ENCODE data around the gene AJAP1. TPM values are rescaled to one million over a fixed set of nuclear protein-coding genes. Genes with fewer than 3 reads are reported as not detected.

AJAP1 gene
- total and polyA plus RNA-seq, 2 of the 13 experiments (the other 11 are each of a cell fraction or from before 2014, with no cell fraction given): not detected

- TF ChIP-seq, protein P1, sequence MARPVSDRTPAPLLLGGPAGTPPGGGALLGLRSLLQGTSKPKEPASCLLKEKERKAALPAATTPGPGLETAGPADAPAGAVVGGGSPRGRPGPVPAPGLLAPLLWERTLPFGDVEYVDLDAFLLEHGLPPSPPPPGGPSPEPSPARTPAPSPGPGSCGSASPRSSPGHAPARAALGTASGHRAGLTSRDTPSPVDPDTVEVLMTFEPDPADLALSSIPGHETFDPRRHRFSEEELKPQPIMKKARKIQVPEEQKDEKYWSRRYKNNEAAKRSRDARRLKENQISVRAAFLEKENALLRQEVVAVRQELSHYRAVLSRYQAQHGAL (CRISPR knock-in tag; IDR thresholded peaks at IDR 0.05; ENCODE audit: not compliant biosample characterization): no peak
- no peak for TF ChIP-seq ZEB1 (IDR thresholded peaks at IDR 0.05; ENCODE audit: insufficient replicate concordance, low read depth)
- 0 out of 2 replicates have a peak, but pooled peaks have one; percentile 18 for TF ChIP-seq THAP11 (CRISPR knock-in tag; IDR thresholded peaks at IDR 0.05)
- TF ChIP-seq CHCHD3 (CRISPR knock-in tag; IDR thresholded peaks at IDR 0.05): no peak
- TF ChIP-seq FOXA1 (IDR thresholded peaks at IDR 0.05): no peak
- TF ChIP-seq FOXA1 (CRISPR knock-in tag; IDR thresholded peaks at IDR 0.05): peak; percentile 64
- TF ChIP-seq, protein P2, sequence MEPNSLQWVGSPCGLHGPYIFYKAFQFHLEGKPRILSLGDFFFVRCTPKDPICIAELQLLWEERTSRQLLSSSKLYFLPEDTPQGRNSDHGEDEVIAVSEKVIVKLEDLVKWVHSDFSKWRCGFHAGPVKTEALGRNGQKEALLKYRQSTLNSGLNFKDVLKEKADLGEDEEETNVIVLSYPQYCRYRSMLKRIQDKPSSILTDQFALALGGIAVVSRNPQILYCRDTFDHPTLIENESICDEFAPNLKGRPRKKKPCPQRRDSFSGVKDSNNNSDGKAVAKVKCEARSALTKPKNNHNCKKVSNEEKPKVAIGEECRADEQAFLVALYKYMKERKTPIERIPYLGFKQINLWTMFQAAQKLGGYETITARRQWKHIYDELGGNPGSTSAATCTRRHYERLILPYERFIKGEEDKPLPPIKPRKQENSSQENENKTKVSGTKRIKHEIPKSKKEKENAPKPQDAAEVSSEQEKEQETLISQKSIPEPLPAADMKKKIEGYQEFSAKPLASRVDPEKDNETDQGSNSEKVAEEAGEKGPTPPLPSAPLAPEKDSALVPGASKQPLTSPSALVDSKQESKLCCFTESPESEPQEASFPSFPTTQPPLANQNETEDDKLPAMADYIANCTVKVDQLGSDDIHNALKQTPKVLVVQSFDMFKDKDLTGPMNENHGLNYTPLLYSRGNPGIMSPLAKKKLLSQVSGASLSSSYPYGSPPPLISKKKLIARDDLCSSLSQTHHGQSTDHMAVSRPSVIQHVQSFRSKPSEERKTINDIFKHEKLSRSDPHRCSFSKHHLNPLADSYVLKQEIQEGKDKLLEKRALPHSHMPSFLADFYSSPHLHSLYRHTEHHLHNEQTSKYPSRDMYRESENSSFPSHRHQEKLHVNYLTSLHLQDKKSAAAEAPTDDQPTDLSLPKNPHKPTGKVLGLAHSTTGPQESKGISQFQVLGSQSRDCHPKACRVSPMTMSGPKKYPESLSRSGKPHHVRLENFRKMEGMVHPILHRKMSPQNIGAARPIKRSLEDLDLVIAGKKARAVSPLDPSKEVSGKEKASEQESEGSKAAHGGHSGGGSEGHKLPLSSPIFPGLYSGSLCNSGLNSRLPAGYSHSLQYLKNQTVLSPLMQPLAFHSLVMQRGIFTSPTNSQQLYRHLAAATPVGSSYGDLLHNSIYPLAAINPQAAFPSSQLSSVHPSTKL (CRISPR knock-in tag; IDR thresholded peaks at IDR 0.05): peak; percentile 55; the same call in 1 of the 2 replicates
- no peak for TF ChIP-seq EZH2 (conservative IDR thresholded peaks at IDR 0.05; ENCODE audit: low read depth, low read length)
- TF ChIP-seq RARA (CRISPR knock-in tag; IDR thresholded peaks at IDR 0.05): peak; percentile 50; the same call in 1 of the 2 replicates
- TF ChIP-seq, protein P3, sequence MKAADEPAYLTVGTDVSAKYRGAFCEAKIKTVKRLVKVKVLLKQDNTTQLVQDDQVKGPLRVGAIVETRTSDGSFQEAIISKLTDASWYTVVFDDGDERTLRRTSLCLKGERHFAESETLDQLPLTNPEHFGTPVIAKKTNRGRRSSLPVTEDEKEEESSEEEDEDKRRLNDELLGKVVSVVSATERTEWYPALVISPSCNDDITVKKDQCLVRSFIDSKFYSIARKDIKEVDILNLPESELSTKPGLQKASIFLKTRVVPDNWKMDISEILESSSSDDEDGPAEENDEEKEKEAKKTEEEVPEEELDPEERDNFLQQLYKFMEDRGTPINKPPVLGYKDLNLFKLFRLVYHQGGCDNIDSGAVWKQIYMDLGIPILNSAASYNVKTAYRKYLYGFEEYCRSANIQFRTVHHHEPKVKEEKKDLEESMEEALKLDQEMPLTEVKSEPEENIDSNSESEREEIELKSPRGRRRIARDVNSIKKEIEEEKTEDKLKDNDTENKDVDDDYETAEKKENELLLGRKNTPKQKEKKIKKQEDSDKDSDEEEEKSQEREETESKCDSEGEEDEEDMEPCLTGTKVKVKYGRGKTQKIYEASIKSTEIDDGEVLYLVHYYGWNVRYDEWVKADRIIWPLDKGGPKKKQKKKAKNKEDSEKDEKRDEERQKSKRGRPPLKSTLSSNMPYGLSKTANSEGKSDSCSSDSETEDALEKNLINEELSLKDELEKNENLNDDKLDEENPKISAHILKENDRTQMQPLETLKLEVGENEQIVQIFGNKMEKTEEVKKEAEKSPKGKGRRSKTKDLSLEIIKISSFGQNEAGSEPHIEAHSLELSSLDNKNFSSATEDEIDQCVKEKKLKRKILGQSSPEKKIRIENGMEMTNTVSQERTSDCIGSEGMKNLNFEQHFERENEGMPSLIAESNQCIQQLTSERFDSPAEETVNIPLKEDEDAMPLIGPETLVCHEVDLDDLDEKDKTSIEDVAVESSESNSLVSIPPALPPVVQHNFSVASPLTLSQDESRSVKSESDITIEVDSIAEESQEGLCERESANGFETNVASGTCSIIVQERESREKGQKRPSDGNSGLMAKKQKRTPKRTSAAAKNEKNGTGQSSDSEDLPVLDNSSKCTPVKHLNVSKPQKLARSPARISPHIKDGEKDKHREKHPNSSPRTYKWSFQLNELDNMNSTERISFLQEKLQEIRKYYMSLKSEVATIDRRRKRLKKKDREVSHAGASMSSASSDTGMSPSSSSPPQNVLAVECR (CRISPR knock-in tag; IDR thresholded peaks at IDR 0.05; ENCODE audit: borderline replicate concordance): peak; percentile 43; the same call in 1 of the 2 replicates
- TF ChIP-seq HDAC1 (CRISPR knock-in tag; IDR thresholded peaks at IDR 0.05): peak; percentile 77
- TF ChIP-seq SP5 (CRISPR knock-in tag; IDR thresholded peaks at IDR 0.05; ENCODE audit: borderline replicate concordance, low read depth): peak; percentile 41; the same call in 1 of the 2 replicates
- no peak for TF ChIP-seq ZNF253 (CRISPR knock-in tag; IDR thresholded peaks at IDR 0.05; ENCODE audit: borderline replicate concordance)
- TF ChIP-seq, protein P4, sequence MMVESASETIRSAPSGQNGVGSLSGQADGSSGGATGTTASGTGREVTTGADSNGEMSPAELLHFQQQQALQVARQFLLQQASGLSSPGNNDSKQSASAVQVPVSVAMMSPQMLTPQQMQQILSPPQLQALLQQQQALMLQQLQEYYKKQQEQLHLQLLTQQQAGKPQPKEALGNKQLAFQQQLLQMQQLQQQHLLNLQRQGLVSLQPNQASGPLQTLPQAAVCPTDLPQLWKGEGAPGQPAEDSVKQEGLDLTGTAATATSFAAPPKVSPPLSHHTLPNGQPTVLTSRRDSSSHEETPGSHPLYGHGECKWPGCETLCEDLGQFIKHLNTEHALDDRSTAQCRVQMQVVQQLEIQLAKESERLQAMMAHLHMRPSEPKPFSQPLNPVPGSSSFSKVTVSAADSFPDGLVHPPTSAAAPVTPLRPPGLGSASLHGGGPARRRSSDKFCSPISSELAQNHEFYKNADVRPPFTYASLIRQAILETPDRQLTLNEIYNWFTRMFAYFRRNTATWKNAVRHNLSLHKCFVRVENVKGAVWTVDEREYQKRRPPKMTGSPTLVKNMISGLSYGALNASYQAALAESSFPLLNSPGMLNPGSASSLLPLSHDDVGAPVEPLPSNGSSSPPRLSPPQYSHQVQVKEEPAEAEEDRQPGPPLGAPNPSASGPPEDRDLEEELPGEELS (CRISPR knock-in tag; IDR thresholded peaks at IDR 0.05): peak; percentile 95
- peak; percentile 34; the same call in 1 of the 2 replicates for TF ChIP-seq ZBTB7A (CRISPR knock-in tag; IDR thresholded peaks at IDR 0.05)
- TF ChIP-seq HNF4A (CRISPR knock-in tag; IDR thresholded peaks at IDR 0.05): peak; percentile 57
- TF ChIP-seq ZNF232 (CRISPR knock-in tag; IDR thresholded peaks at IDR 0.05; ENCODE audit: borderline replicate concordance): 0 out of 2 replicates have a peak, but pooled peaks have one; percentile 27
These were observed 56.4 kb downstream of the AJAP1 start (continued) for GRCh38 chr1:4710592-4711415.
